ENCODE results near the gene INPP5D. TPM values are rescaled to one million over a fixed set of nuclear protein-coding genes. Genes with fewer than 3 reads are reported as not detected.

Gene INPP5D
- total RNA-seq, 1 donor from 2014 or later: 3.7 TPM

GRCh38 chr2:233039846-233040530 is 20.2 kb upstream of the INPP5D start:
- Histone ChIP-seq H3K27me3 (ENCODE audit: control insufficient read depth, insufficient read depth, low read length) (peaks cover 2% of the 10 kb centered on the region), H3K4me3 (ENCODE audit: low read depth, low read length) (no peak overlapping the region), H3K36me3 (ENCODE audit: control insufficient read depth, insufficient read depth, low read length) (no peaks in the 10 kb centered on the region)
- no peak for TF ChIP-seq CTCF (IDR thresholded peaks at IDR 0.05; ENCODE audit: insufficient read depth, low read length, poor library complexity, severe bottlenecking)
- no peak for DNase-seq (ENCODE audit: low read depth)

- H3K36me3 ChIP-seq (ENCODE audit: control insufficient read depth, insufficient read depth, low read length): no peaks in the 10 kb centered on the region
- no peak for DNase-seq (ENCODE audit: low read depth)
- H3K27me3 ChIP-seq (ENCODE audit: control insufficient read depth, insufficient read depth, low read length): peaks cover 2% of the 10 kb centered on the region
- no peak for TF ChIP-seq CTCF (IDR thresholded peaks at IDR 0.05; ENCODE audit: insufficient read depth, low read length, poor library complexity, severe bottlenecking)
- H3K4me3 ChIP-seq (ENCODE audit: low read depth, low read length): no peak overlapping the region
These were observed 19.6 kb upstream of the INPP5D start for GRCh38 chr2:233040571-233040970.

GRCh38 chr2:233041722-233042323 is 18.3 kb upstream of the INPP5D start:
- H3K27me3 ChIP-seq (ENCODE audit: control insufficient read depth, insufficient read depth, low read length): peaks cover 2% of the 10 kb centered on the region
- TF ChIP-seq CTCF (IDR thresholded peaks at IDR 0.05; ENCODE audit: insufficient read depth, low read length, poor library complexity, severe bottlenecking): no peak
- no peak for DNase-seq (ENCODE audit: low read depth)
- no peak overlapping the region for H3K4me3 ChIP-seq (ENCODE audit: low read depth, low read length)
- no peaks in the 10 kb centered on the region for H3K36me3 ChIP-seq (ENCODE audit: control insufficient read depth, insufficient read depth, low read length)

GRCh38 chr2:233042549-233042948 is 17.6 kb upstream of the INPP5D start:
- no peak for TF ChIP-seq CTCF (IDR thresholded peaks at IDR 0.05; ENCODE audit: insufficient read depth, low read length, poor library complexity, severe bottlenecking)
- DNase-seq (ENCODE audit: low read depth): no peak
- H3K36me3 ChIP-seq (ENCODE audit: control insufficient read depth, insufficient read depth, low read length): no peaks in the 10 kb centered on the region
- H3K4me3 ChIP-seq (ENCODE audit: low read depth, low read length): no peak overlapping the region
- peaks cover 2% of the 10 kb centered on the region for H3K27me3 ChIP-seq (ENCODE audit: control insufficient read depth, insufficient read depth, low read length)

GRCh38 chr2:233044974-233045605 is 15.1 kb upstream of the INPP5D start:
- Histone ChIP-seq H3K36me3 (ENCODE audit: control insufficient read depth, insufficient read depth, low read length) (no peaks in the 10 kb centered on the region), H3K27me3 (ENCODE audit: control insufficient read depth, insufficient read depth, low read length) (peaks cover 2% of the 10 kb centered on the region), H3K4me3 (ENCODE audit: low read depth, low read length) (no peak overlapping the region)
- TF ChIP-seq CTCF (IDR thresholded peaks at IDR 0.05; ENCODE audit: insufficient read depth, low read length, poor library complexity, severe bottlenecking): no peak
- DNase-seq (ENCODE audit: low read depth): no peak
